HG03342 (cell line): ENCODE data around the gene TMEM59L.
"Not testable (repeated sequence)": the region's sequence is repeated elsewhere in the genome, so short reads cannot be mapped to it uniquely, and the experiment has no call there.

ENCODE experiments used
- ATAC-seq: cut with Tn5 transposase; IDR thresholded peaks from one replicate; pipeline ENCODE4 v1.9.1; 2021; ENCODE audit warnings: mild to moderate bottlenecking, moderate library complexity; ENCODE audit not compliant: unreplicated experiment

TMEM59L gene

DNA sequence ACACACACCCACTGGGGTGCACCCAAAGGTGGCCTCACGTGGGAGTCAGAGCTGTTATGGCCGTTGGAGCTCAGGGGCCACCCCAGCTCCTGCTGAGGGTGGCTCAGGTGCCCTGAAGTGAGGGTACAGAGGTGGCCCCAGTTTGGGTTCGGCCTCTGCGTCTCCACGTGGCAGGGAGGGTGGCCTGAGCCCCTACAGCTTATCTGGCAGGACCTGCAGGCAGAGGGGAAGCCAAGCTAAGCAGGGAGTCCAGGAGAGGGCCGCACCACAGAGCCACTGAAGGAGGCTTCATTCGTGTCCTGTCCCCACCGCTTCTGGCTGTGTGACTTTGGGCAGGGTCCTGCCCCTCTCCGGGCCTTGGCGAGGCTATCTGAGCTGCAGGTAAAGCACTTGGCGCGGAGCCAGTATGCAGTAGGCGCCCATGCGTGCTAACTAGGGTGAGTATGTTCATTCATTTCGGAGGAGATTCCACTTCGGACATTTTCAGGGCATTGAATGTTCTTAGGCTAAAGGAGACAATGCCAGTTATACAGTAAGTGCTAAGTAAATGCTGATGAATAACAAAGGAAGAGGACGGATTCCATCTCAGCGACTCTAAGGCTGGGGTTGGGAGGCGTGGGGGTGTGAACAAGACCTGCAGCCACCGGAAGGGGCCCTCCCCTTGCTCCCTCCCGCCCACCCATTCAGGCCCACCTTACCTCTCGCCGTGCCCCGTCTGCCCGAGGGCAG lies 19.1 kb upstream of the TMEM59L start:
- no peak for ATAC-seq

DNA sequence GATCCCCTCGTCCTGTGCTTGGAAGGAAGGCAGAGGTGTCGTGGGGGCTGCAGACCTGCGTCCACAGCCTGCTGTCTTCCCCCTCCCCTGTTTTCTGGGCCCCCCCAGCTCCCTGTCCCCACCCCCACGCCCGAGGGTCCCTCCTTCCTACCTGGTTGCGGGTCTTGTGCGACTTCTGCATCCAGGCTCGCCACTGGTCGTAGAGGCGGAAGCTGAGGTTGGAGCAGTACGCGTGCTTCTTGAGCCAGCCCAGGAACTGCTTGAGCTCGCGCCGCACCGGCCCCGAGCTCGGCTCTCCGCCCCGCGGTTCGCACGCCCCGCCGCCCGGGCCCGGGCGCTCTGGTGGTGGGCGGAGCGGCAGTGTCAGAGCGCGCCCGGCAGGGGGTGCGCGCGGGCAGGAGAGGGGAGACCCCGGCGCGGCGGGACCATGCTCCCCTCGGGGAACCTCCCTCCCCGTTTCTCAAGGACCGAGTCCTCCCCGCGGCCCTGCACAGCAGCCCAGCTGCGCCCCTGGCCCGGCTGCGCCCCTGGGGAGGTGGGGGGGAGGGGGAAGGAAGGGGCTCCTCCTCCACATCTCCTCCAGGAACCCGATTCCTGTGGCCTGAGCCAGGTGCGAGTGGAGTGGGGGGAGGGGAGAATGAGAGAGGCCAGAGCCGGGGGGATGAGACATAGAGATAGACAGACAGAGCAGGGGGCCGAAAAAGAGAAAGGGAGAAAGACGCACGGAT lies 18.4 kb upstream of the TMEM59L start:
- peak; percentile 55 for ATAC-seq

DNA sequence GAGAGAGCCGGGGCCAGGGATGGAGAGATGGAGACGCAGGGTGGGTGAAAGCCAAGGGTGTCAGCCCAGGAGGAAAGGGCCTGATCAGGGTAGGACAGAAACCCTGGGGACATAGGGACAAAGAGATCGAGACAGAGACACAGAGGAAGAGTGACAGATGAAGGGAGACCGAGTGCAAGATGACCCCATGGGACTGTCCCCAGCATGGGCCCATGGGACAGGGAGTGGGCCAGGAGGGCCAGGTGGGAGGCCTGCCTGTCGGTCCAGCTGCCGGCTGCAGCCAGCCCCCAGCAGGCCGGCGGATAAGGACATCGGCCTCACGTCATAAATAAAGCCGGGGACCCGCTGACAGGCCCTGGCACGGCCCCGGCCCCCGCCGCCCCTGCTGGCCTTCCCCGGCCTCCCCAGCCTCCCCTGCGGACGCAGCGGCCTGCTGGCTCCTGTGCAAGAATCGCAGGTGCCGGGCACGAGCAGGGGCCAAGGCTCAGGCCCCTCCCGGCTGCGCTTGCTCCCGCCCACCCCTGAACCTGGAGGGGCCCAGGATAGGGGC lies 17.8 kb upstream of the TMEM59L start:
- no peak for ATAC-seq

DNA sequence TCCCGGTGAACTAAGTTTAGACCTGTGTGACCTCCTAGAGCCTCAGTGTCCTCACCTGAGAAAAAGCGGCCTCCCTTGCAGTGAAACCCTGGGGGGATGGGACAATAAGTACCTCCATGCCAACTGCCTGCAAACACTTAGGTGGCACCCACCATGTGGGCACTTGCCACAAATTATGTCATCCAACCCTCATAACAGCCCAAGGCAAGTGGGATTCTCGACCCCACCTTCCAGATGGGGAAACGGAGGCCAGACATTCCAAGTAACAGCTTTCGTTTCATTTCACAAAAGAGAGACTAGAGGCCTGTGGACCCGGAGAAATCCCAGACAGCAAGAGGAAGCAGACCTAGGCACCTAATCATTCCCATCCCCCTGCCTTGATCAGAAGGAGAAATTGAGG lies 17.2 kb upstream of the TMEM59L start:
- no peak for ATAC-seq

GRCh38 chr19:18596752-18597157 lies 15.9 kb upstream of the TMEM59L start:
- ATAC-seq, result no peak

DNA sequence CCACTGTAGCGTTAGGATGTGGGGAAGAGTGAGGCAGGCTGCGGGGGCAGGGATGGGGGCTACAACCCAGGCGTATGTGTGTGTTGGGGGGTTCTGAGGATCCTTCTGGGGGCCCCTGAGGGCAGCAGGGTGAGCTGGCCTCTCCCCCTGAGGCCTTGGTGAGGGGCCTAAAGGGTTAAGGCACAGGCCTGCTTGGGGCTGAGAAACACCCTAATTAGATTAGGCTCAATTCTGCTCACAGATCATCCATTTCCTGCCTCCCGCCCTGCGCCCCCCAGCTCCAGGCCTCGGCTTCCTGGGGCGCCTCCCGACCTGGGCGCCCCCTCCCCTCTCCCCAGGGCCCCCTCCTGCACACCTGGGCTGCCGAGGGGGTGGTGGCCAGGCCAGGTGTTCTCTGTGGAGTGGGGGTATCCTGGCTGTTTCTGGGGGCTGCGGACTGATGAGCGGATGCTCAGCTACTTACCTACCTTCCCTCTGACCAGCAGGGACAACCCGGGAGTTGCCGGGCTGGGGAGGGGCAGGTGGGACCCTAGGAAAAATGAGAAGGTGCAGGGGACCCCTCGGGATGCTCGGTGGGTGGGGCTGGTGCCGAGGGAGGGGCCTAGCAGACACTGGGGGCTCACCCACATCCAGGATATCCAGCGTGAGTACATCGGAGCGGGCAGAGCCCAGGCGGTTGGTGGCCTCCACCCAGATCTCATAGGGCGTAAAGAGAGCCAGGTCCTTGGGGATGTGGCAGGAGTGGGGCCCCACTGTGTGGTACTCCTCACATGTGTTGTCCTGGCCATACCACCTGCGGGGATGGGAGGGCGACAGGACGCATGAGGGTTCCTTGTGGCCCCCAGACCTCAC lies 14.6 kb upstream of the TMEM59L start:
- ATAC-seq, result no peak

- no peak for ATAC-seq
Observed at GRCh38 chr19:18599485-18599884, 13.2 kb upstream of the TMEM59L start.

DNA sequence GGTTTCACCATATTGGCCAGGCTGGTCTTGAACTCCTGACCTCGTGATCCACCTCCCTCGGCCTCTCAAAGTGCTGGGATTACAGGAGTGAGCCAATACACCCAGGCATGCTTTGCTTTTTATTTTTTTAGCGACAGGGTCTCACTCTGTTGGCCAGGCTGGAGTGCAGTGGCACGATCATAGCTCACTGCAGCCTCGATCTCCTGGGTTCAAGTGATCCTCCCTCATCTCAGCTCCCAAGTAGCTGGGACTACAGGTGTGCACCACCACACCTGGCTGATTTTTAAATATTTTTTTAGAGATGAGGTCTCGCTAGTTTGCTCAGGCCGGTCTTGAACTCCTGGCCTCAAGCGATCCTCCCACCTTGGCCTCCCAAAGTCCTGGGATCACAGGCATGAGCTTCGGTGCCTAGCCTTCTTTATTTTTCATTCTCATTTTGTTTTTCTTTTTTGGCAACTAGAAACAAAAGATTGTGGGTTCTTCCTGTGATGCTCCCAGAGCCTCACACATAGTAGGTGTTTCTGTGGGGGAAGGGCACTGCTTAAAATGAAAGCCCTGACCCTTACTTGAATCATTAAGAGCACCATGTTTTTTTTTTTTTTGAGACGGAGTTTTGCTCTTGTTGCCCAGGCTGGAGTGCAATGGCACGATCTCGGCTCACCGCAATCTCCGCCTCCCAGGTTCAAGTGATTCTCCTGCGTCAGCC lies 11.8 kb upstream of the TMEM59L start:
- not testable (repeated sequence) for ATAC-seq

DNA sequence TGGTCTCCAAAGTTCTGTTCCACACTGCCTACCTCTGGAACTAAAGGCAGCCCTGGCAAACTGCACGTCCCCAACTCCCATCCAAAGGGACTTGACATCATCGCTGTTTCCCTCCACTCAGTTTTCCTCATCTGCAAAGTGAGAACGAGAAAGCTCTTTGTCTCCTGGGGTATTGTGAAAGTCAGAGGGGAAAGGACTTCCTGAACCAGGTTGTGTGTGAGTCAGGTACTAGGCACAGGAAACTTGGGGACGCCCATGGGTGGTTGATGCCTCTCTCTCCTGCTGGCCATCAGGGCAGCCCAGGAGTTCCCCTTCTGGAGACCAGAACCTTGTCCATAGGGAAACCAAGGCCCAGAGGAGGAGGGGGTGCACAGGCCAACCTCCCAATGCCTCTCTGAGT lies 10.8 kb upstream of the TMEM59L start:
- ATAC-seq, result no peak

DNA sequence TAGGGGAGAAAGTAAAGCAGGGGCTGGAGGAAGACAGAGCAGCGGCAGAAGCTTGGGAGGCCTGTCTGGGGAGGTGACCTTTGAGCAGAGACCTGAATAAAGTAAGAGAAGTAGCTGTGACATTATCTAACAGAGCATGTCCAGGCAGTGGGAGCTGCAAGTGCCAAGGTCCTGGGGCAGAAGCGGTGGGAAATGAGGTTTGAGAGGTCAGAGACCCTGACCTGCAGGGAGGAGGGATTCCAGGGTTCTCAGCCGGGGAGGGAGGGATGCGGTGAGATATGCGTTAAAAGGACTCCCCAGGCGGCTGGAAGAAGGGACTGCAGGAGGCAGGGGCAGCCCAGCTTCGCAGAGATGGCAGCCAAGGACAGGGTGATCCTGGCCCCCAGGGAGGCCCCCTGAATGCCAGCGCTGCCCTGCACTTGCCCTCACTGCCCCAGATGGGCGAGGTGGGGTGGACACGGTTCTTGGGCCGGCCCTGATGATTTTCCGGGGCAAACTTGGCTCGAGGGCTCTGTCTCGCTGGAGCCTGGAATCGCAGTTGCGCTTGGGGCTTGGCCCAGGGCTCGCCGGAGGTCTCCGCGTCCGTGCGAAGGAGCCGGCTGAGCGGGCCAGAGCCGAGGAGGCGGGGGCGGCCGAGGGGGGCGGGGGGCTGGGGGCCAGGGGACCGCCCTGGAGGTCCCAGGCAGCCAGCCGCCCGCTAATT lies 9.3 kb upstream of the TMEM59L start:
- ATAC-seq, result no peak

- no peak for ATAC-seq
Observed at GRCh38 chr19:18603958-18604819, 8.5 kb upstream of the TMEM59L start.

- no peak for ATAC-seq
Observed at GRCh38 chr19:18604820-18605159, 7.9 kb upstream of the TMEM59L start.

DNA sequence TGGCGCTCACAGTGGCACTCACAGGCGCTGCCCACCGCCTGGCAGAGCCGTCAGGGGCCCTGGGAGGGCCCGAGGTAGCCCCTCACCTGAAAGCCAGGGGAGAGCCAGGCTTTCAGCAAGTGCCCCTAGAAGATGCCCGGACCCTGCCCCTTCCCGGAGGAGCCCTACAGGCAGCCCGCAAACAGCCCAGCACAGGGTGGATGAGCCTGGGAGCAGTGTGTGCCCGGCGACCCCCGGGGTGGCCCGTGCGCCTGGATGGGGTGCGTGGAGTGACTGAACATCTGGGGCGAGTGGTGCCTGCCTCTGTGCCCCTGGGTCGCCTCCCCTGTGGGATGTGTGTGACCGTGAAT lies 7.5 kb upstream of the TMEM59L start:
- ATAC-seq, result no peak

GRCh38 chr19:18605546-18606280 lies 7.0 kb upstream of the TMEM59L start:
- ATAC-seq, result no peak

GRCh38 chr19:18606281-18607225 lies 6.1 kb upstream of the TMEM59L start, which contains the start of gene CRLF1:
CRLF1 (minus strand) TSS chr19:18606799; CDS start chr19:18606656, 143 bp downstream.
- ATAC-seq, result no peak

GRCh38 chr19:18607226-18608101 lies 5.2 kb upstream of the TMEM59L start:
- no peak for ATAC-seq
